ENCODE data around the gene PPM1A. TPM values are rescaled to one million over a fixed set of nuclear protein-coding genes. Genes with fewer than 3 reads are reported as not detected.

The PPM1A gene
- total RNA-seq, 1 experiment from 2014 or later, result 28.1 TPM

- no peaks in the 10 kb centered on the region for H3K36me3 ChIP-seq (ENCODE audit: control insufficient read depth, insufficient read depth, low read length)
- in situ Hi-C loops (cut with HindIII; ENCODE audit: low pct_unique_long_range_greater_than_20kb, low sequenced_read_pairs) (no loop called here), intact Hi-C loops (cut with micrococcal nuclease; ENCODE audit: unreplicated experiment) (loop anchor here (10.0 kb wide), 1 partner anchor 155 kb away; no protein-coding TSS in a partner anchor)
- H3K9me3 ChIP-seq (ENCODE audit: control insufficient read depth, insufficient read depth, low read depth, low read length), result no peaks in the 10 kb centered on the region
- ATAC-seq (no peak), DNase-seq (ENCODE audit: low read depth, low spot score) (no peak)
- H3K27ac ChIP-seq (ENCODE audit: low read length), result no peak overlapping the region
- TF ChIP-seq REST (IDR thresholded peaks at IDR 0.05; ENCODE audit: insufficient read depth in 1 of 2, low read depth in 2 of 2, low read length in 1 of 2) (no peak), SIN3A (IDR thresholded peaks at IDR 0.05; ENCODE audit: borderline replicate concordance, insufficient read depth, low read depth, low read length) (no peak), POLR2AphosphoS5 (IDR thresholded peaks at IDR 0.05; ENCODE audit: low read depth, low read length) (no peak), TCF7L2 (IDR thresholded peaks at IDR 0.05; ENCODE audit: low read depth, low read length) (no peak), CTCF (IDR thresholded peaks at IDR 0.05) (no peak)
- ChIA-PET CTCF (no interaction called here), POLR2A (no interaction called here)
- no peaks in the 10 kb centered on the region for H3K4me1 ChIP-seq (ENCODE audit: control insufficient read depth, insufficient read depth, low read length)
- H3K4me3 ChIP-seq (ENCODE audit: low read depth in 2 of 2, low read length in 2 of 2), result no peak overlapping the region
- no TSS peak for BruUV-seq (replicated peaks)
- peaks cover 2% of the 10 kb centered on the region; the same call in 1 of the 2 replicates for H3K27me3 ChIP-seq (ENCODE audit: control insufficient read depth, insufficient read depth, low read length)
Observed at GRCh38 chr14:60339571-60339970, 90.5 kb downstream of the PPM1A start.

GRCh38 chr14:60343571-60344071 lies 94.6 kb downstream of the PPM1A start:
- Histone ChIP-seq H3K4me3 (ENCODE audit: low read depth in 2 of 2, low read length in 2 of 2) (no peak overlapping the region), H3K27me3 (ENCODE audit: control insufficient read depth, insufficient read depth, low read length) (0 out of 2 replicates have a peak, but pooled peaks cover 2% of the 10 kb centered on the region), H3K36me3 (ENCODE audit: control insufficient read depth, insufficient read depth, low read length) (no peaks in the 10 kb centered on the region), H3K4me1 (ENCODE audit: control insufficient read depth, insufficient read depth, low read length) (no peaks in the 10 kb centered on the region), H3K27ac (ENCODE audit: low read length) (no peak overlapping the region), H3K9me3 (ENCODE audit: control insufficient read depth, insufficient read depth, low read depth, low read length) (no peaks in the 10 kb centered on the region)
- DNase-seq (ENCODE audit: low read depth, low spot score) (no peak), ATAC-seq (no peak)
- ChIA-PET POLR2A (no interaction called here), CTCF (no interaction called here)
- TF ChIP-seq CTCF (IDR thresholded peaks at IDR 0.05) (no peak), TCF7L2 (IDR thresholded peaks at IDR 0.05; ENCODE audit: low read depth, low read length) (no peak), REST (IDR thresholded peaks at IDR 0.05; ENCODE audit: insufficient read depth in 1 of 2, low read depth in 2 of 2, low read length in 1 of 2) (no peak), POLR2AphosphoS5 (IDR thresholded peaks at IDR 0.05; ENCODE audit: low read depth, low read length) (no peak), SIN3A (IDR thresholded peaks at IDR 0.05; ENCODE audit: borderline replicate concordance, insufficient read depth, low read depth, low read length) (no peak)
- intact Hi-C loops (cut with micrococcal nuclease; ENCODE audit: unreplicated experiment) (no loop called here), in situ Hi-C loops (cut with HindIII; ENCODE audit: low pct_unique_long_range_greater_than_20kb, low sequenced_read_pairs) (no loop called here)
- no TSS peak for BruUV-seq (replicated peaks)

Measured in Panc1 (cell line).